Neural cell (in vitro differentiated cells): Measurements from ENCODE around the gene KANSL3. TPM values are rescaled to one million over a fixed set of nuclear protein-coding genes. Genes with fewer than 3 reads are reported as not detected.

Source experiments
- H2AFZ ChIP-seq: fragments of 200-600, 300-800 bp; sonication (generic), shearing (Covaris generic); 2 replicates; pipeline ENCODE4 v1.6.0; 2014; ENCODE audit warnings: low read depth, mild to moderate bottlenecking, antibody characterized with exemption, low read length, moderate library complexity
- H3F3A ChIP-seq: fragments of 200-600 bp; shearing (Covaris generic); 2 replicates; pipeline ENCODE4 v1.6.1; 2016; ENCODE audit warnings: mild to moderate bottlenecking, moderate library complexity, mixed read lengths, antibody characterized with exemption, low read length; ENCODE audit not compliant: insufficient read depth, poor library complexity, severe bottlenecking
- H3K27ac ChIP-seq: fragments of 200-600, 300-800 bp; sonication (generic), shearing (Covaris generic); 2 replicates; pipeline ENCODE4 v1.5.1; 2014; ENCODE audit warnings: mild to moderate bottlenecking, low read length, moderate library complexity
- H3K27me3 ChIP-seq: fragments of 300-800, 200-600 bp; sonication (generic), shearing (Covaris generic); 2 replicates; pipeline ENCODE4 v1.6.0; 2014; ENCODE audit warnings: mild to moderate bottlenecking, low read depth, low read length, moderate library complexity; ENCODE audit not compliant: insufficient read depth
- H3K36me3 ChIP-seq: fragments of 300-800, 200-600 bp; sonication (generic), shearing (Covaris generic); 2 replicates; pipeline ENCODE4 v1.5.1; 2014; ENCODE audit warnings: mild to moderate bottlenecking, antibody characterized with exemption, low read length, moderate library complexity; ENCODE audit not compliant: insufficient read depth
- H3K4me2 ChIP-seq: fragments of 300-800, 200-600 bp; sonication (generic), shearing (Covaris generic); 2 replicates; pipeline ENCODE4 v1.6.0; 2014; ENCODE audit warnings: mild to moderate bottlenecking, low read length
- H3K4me3 ChIP-seq: fragments of 300-800, 200-600 bp; sonication (generic), shearing (Covaris generic); 2 replicates; pipeline ENCODE4 v1.5.1; 2014; ENCODE audit warnings: mild to moderate bottlenecking, low read length, moderate library complexity
- H3K79me2 ChIP-seq: fragments of 200-600 bp; shearing (Covaris generic); replicated peaks from 2 replicates; pipeline ENCODE4 v1.6.0; 2014; ENCODE audit warnings: mild to moderate bottlenecking, low read length, moderate library complexity; ENCODE audit not compliant: insufficient read depth
- H3K9ac ChIP-seq: fragments of 300-800, 200-600 bp; sonication (generic), shearing (Covaris generic); 2 replicates; pipeline ENCODE4 v1.6.1; 2016; ENCODE audit warnings: mild to moderate bottlenecking, low read length, mixed read lengths
- H3K9me2 ChIP-seq: fragments of 200-600 bp; shearing (Covaris generic); 2 replicates; pipeline ENCODE4 v1.6.1; 2016; ENCODE audit warnings: mild to moderate bottlenecking, low read length, mixed read lengths; ENCODE audit not compliant: insufficient read depth
- H3K9me3 ChIP-seq: fragments of 200-600, 300-800 bp; sonication (generic), shearing (Covaris generic); 2 replicates; pipeline ENCODE4 v1.6.1; 2016; ENCODE audit warnings: mild to moderate bottlenecking, mixed run types, low read length, moderate library complexity, mixed read lengths
- H4K20me1 ChIP-seq: fragments of 200-600 bp; shearing (Covaris generic); 2 replicates; pipeline ENCODE4 v1.6.1; 2016; ENCODE audit warnings: mild to moderate bottlenecking, mixed run types; ENCODE audit not compliant: insufficient read depth
- EP300 ChIP-seq: fragments of 450-650 bp; conservative IDR thresholded peaks from 2 replicates; pipeline ENCODE4 v1.6.1; 2014; ENCODE audit warnings: antibody characterized with exemption, mild to moderate bottlenecking, moderate library complexity; ENCODE audit not compliant: poor library complexity, severe bottlenecking
- EZH2 ChIP-seq: fragments of 200-600, 300-800 bp; shearing (Covaris generic), sonication (generic); IDR thresholded peaks from 2 replicates; pipeline ENCODE4 v1.6.1; 2014; ENCODE audit warnings: antibody characterized with exemption, low read length, borderline replicate concordance, mild to moderate bottlenecking; ENCODE audit not compliant: insufficient read depth, poor library complexity, severe bottlenecking
- MXI1 ChIP-seq: fragments of 450-650 bp; conservative IDR thresholded peaks from 2 replicates; pipeline ENCODE4 v1.6.1; 2014; ENCODE audit warnings: antibody characterized with exemption, mild to moderate bottlenecking; ENCODE audit not compliant: poor library complexity, severe bottlenecking
- POLR2AphosphoS5 ChIP-seq: IDR thresholded peaks from 2 replicates; pipeline ENCODE4 v1.6.1; 2012
- RAD21 ChIP-seq: fragments of 450-650 bp; conservative IDR thresholded peaks from 2 replicates; pipeline ENCODE4 v1.6.1; 2014; ENCODE audit warnings: antibody characterized with exemption, mild to moderate bottlenecking, moderate library complexity
- SMC3 ChIP-seq: fragments of 450-650 bp; conservative IDR thresholded peaks from 2 replicates; pipeline ENCODE4 v1.6.1; 2014; ENCODE audit warnings: antibody characterized with exemption, mild to moderate bottlenecking, moderate library complexity; ENCODE audit not compliant: poor library complexity
- TAF1 ChIP-seq: IDR thresholded peaks from 2 replicates; pipeline ENCODE4 v1.6.1; 2012; ENCODE audit warnings: low read depth
- polyA plus RNA-seq: library from polyadenylated mRNA; depleted of rRNA; stranded (reverse); fragments of >200 nt; gene quantifications from 2 replicates; pipeline ENCODE4 v1.2.3, GENCODE V29; 2014
- TF ChIP-seq, protein P1 (sequence below): IDR thresholded peaks from 2 replicates; pipeline ENCODE4 v1.6.1; 2012; ENCODE audit warnings: borderline replicate concordance
- TF ChIP-seq, protein P2 (sequence below): fragments of 450-650 bp; IDR thresholded peaks from 2 replicates; pipeline ENCODE4 v1.5.1; 2014; ENCODE audit warnings: antibody characterized with exemption, mild to moderate bottlenecking, moderate library complexity; ENCODE audit not compliant: poor library complexity, severe bottlenecking

Gene KANSL3
- polyA plus RNA-seq, 1 donor from 2014 or later, result 37.7 TPM

DNA sequence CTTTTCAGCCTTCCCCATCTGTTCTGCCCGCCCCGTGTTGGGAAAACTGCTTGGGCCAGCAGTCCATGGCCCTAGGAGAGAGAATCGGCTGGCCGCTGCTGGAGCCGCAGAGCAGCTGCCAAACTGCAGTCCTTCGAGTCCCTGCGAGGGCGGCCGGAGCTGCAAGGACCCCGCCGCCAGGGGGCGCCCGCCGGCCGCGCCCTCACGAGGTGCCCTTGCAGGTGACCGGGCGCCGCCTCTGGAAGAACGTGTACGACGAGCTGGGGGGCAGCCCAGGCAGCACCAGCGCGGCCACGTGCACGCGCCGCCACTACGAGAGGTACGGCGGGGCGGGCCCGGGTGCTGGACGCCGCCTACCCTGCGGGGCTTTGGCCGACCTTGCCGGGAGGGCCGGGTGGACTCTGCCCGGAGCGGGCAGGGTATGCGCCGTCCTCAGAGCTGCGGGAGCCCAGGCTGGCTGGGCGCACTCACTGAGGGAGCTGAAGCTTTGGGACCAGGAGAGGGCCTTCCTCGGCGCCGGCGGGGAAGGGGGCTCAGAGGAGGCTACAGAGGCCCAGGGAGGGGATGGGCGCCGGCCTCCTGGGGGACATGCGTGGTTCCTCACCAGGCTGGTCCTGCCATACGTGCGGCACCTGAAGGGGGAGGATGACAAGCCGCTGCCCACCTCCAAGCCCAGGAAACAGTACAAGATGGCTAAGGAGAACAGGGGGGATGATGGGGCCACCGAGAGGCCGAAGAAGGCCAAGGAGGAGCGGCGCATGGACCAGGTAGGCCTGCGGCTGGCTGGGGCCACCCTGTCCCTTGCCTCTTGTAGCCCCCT, 87.9 kb downstream of the KANSL3 start:
- Histone ChIP-seq H3K79me2 (no peaks in the 10 kb centered on the region), H3K27ac (no peak overlapping the region), H3K4me3 (no peak overlapping the region), H3K9me3 (no peaks in the 10 kb centered on the region), H3K4me2 (no peak overlapping the region), H3K27me3 (no peaks in the 10 kb centered on the region), H3K36me3 (no peaks in the 10 kb centered on the region), H2AFZ (no peak overlapping the region), H3K9ac (no peak overlapping the region), H4K20me1 (no peaks in the 10 kb centered on the region), H3K9me2 (no peaks in the 10 kb centered on the region), H3F3A (no peaks in the 10 kb centered on the region)
- TF ChIP-seq EP300, result no peak
- no peak for TF ChIP-seq MXI1
- TF ChIP-seq TAF1, result no peak
- no peak for TF ChIP-seq RAD21
- no peak for TF ChIP-seq POLR2AphosphoS5
- no peak for TF ChIP-seq EZH2
- no peak for TF ChIP-seq SMC3
- TF ChIP-seq, protein P1, sequence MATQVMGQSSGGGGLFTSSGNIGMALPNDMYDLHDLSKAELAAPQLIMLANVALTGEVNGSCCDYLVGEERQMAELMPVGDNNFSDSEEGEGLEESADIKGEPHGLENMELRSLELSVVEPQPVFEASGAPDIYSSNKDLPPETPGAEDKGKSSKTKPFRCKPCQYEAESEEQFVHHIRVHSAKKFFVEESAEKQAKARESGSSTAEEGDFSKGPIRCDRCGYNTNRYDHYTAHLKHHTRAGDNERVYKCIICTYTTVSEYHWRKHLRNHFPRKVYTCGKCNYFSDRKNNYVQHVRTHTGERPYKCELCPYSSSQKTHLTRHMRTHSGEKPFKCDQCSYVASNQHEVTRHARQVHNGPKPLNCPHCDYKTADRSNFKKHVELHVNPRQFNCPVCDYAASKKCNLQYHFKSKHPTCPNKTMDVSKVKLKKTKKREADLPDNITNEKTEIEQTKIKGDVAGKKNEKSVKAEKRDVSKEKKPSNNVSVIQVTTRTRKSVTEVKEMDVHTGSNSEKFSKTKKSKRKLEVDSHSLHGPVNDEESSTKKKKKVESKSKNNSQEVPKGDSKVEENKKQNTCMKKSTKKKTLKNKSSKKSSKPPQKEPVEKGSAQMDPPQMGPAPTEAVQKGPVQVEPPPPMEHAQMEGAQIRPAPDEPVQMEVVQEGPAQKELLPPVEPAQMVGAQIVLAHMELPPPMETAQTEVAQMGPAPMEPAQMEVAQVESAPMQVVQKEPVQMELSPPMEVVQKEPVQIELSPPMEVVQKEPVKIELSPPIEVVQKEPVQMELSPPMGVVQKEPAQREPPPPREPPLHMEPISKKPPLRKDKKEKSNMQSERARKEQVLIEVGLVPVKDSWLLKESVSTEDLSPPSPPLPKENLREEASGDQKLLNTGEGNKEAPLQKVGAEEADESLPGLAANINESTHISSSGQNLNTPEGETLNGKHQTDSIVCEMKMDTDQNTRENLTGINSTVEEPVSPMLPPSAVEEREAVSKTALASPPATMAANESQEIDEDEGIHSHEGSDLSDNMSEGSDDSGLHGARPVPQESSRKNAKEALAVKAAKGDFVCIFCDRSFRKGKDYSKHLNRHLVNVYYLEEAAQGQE, result no peak
- TF ChIP-seq, protein P2, sequence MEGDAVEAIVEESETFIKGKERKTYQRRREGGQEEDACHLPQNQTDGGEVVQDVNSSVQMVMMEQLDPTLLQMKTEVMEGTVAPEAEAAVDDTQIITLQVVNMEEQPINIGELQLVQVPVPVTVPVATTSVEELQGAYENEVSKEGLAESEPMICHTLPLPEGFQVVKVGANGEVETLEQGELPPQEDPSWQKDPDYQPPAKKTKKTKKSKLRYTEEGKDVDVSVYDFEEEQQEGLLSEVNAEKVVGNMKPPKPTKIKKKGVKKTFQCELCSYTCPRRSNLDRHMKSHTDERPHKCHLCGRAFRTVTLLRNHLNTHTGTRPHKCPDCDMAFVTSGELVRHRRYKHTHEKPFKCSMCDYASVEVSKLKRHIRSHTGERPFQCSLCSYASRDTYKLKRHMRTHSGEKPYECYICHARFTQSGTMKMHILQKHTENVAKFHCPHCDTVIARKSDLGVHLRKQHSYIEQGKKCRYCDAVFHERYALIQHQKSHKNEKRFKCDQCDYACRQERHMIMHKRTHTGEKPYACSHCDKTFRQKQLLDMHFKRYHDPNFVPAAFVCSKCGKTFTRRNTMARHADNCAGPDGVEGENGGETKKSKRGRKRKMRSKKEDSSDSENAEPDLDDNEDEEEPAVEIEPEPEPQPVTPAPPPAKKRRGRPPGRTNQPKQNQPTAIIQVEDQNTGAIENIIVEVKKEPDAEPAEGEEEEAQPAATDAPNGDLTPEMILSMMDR, result no peak

DNA sequence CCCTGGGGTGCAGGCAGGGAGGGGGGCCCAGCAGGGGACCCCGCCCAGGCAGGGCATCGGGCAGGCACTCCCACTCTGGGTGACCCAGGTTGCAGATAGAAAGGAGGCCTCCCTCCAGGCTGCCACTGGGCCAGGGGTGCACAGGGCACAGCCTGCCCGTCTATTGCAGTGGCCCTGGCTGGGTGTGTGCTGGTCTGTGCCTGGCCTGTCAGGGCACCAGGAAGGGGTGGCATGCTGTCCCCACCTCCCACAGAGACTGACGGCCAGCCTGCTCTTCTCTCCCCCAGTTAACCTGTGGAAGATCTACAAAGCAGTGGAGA, 88.7 kb downstream of the KANSL3 start:
- H3K36me3 ChIP-seq, result no peaks in the 10 kb centered on the region
- H4K20me1 ChIP-seq, result no peaks in the 10 kb centered on the region
- H3K79me2 ChIP-seq, result no peaks in the 10 kb centered on the region
- H3K9ac ChIP-seq, result no peak overlapping the region
- H3K4me2 ChIP-seq, result no peak overlapping the region
- H3K9me2 ChIP-seq, result no peaks in the 10 kb centered on the region
- no peak overlapping the region for H3K27ac ChIP-seq
- no peaks in the 10 kb centered on the region for H3K27me3 ChIP-seq
- no peaks in the 10 kb centered on the region for H3F3A ChIP-seq
- no peaks in the 10 kb centered on the region for H3K9me3 ChIP-seq
- no peak for TF ChIP-seq POLR2AphosphoS5
- no peak for TF ChIP-seq MXI1
- TF ChIP-seq, protein P2, result no peak
- no peak for TF ChIP-seq SMC3
- TF ChIP-seq, protein P1, result no peak
- TF ChIP-seq EP300, result no peak
- no peak for TF ChIP-seq EZH2
- TF ChIP-seq TAF1, result no peak
- no peak for TF ChIP-seq RAD21
- no peak overlapping the region for H2AFZ ChIP-seq
- H3K4me3 ChIP-seq, result no peak overlapping the region
